HepG2 (cell line): ENCODE results near the gene ADCY1. TPM values are rescaled to one million over a fixed set of nuclear protein-coding genes. Genes with fewer than 3 reads are reported as not detected.

Experiments used
- CCDC6 ChIP-seq: sonication (generic); formaldehyde crosslinking; IDR thresholded peaks from 2 replicates; pipeline ENCODE4 v1.8.1; 2022; ENCODE audit warnings: mild to moderate bottlenecking, missing genetic modification reagents, moderate library complexity
- DR1 ChIP-seq: sonication (generic); formaldehyde crosslinking; IDR thresholded peaks from 2 replicates; pipeline ENCODE4 v1.8.0; 2021; ENCODE audit warnings: mild to moderate bottlenecking, missing genetic modification reagents, inconsistent platforms
- FOXC1 ChIP-seq: sonication (generic); formaldehyde crosslinking; IDR thresholded peaks from 2 replicates; pipeline ENCODE4 v1.8.0; 2022; ENCODE audit warnings: mild to moderate bottlenecking, missing genetic modification reagents, borderline replicate concordance
- HCFC1 ChIP-seq: fragments of 150-350 bp; IDR thresholded peaks from 2 replicates; pipeline ENCODE4 v1.6.1; 2014; ENCODE audit warnings: low read depth, low read length
- NR2C2 ChIP-seq: sonication (generic); formaldehyde crosslinking; IDR thresholded peaks from 2 replicates; pipeline ENCODE4 v1.4.0; 2020; ENCODE audit warnings: missing genetic modification reagents, mild to moderate bottlenecking, moderate library complexity, borderline replicate concordance
- TMF1 ChIP-seq: sonication (generic); formaldehyde crosslinking; IDR thresholded peaks from 2 replicates; pipeline ENCODE4 v1.8.1; 2022; ENCODE audit warnings: low read depth, missing genetic modification reagents
- polyA plus RNA-seq, 8 experiments: library from polyadenylated mRNA; depleted of rRNA in 3 of 8; stranded (reverse) in 7 of 8; unstranded in 1 of 8; fragments of >200 nt; fragmentation: Illumina TruSeq in 4 of 8; extraction: Trizol in 4 of 8; gene quantifications; 2 replicates each; pipeline versions ENCODE4 v1.2.1 to v1.2.3, GENCODE V29; 2011 to 2016; ENCODE audit warnings: low read depth in 4 of 8, missing spikeins in 1 of 8, mixed read lengths in 1 of 8; ENCODE audit not compliant: insufficient read depth in 1 of 8
- total RNA-seq, 5 experiments: library from RNA; depleted of rRNA; stranded (reverse); fragments of >200 nt; fragmentation: Illumina TruSeq; extraction: Trizol; gene quantifications; 2 replicates each; pipeline ENCODE4 v1.2.3, GENCODE V29; 2016; ENCODE audit warnings: low read depth in 1 of 5
- TF ChIP-seq, protein P1 (sequence below): sonication (generic); formaldehyde crosslinking; IDR thresholded peaks from 2 replicates; pipeline ENCODE4 v1.4.0; 2020; ENCODE audit warnings: mild to moderate bottlenecking, missing genetic modification reagents
- TF ChIP-seq, protein P2 (sequence below): sonication (generic); formaldehyde crosslinking; IDR thresholded peaks from 2 replicates; pipeline ENCODE4 v1.5.0; 2020; ENCODE audit warnings: missing genetic modification reagents
- TF ChIP-seq, protein P3 (sequence below): sonication (generic); formaldehyde crosslinking; IDR thresholded peaks from 2 replicates; pipeline ENCODE4 v1.5.0; 2020; ENCODE audit warnings: missing genetic modification reagents
- TF ChIP-seq, protein P4 (sequence below): sonication (generic); formaldehyde crosslinking; IDR thresholded peaks from 2 replicates; pipeline ENCODE4 v1.4.0; 2020; ENCODE audit warnings: missing genetic modification reagents

ADCY1 gene
- total and polyA plus RNA-seq, 2 of the 13 experiments (the other 11 are each of a cell fraction or from before 2014, with no cell fraction given), result 0.80 to 1.2 TPM

DNA sequence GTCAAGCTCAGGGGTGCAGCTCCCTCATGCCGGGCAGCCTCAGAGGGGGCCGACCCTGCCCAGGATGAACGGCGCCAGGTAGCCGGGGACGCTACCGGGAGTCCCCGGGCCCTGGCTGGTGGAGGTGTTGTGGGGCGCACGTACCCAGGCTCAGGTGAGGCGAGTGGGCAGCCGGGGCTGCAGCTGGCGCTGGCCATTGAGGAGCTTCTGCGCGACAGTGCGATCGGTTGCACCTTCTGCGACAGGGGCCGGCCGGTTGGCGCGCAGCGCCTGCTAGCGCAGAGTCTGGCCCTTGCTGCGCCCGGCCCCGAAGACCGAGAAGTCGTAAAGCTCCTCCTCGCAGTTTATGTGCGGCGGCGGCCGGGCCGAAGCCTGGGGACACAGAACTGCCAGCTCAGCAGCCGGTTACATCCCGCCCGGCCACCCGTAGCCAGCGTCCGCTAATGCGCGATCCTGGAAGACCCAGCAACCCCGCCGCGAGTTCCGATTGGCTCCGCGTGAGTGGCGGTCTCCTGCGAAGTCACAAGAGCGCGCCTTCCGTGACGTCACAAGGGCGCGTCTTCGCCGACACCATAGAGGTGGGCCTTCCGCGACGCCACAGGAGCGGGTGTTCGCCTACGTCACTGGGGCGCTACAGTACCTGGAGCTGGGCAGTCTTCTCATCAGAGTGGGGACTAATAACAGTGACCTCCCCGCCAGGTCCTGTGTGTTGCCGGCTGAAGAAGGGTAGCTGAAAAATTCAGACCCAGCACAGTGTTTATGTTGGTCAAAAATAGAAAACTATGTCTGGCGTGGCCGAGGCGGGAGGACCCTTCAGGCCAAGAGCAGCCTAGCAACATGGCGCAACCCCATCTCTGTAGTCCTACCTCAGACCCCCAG, 194.6 kb downstream of the ADCY1 start (continued):
- TF ChIP-seq FOXC1 (CRISPR knock-in tag) (peak; percentile 30; the same call in 1 of the 2 replicates), DR1 (CRISPR knock-in tag) (peak; percentile 77), NR2C2 (CRISPR knock-in tag) (peak; percentile 68), TMF1 (CRISPR knock-in tag) (peak; percentile 71; the same call in 1 of the 2 replicates), CCDC6 (0 out of 2 replicates have a peak, but pooled peaks have one; percentile 37), HCFC1 (peak; percentile 76)
- TF ChIP-seq, protein P1, sequence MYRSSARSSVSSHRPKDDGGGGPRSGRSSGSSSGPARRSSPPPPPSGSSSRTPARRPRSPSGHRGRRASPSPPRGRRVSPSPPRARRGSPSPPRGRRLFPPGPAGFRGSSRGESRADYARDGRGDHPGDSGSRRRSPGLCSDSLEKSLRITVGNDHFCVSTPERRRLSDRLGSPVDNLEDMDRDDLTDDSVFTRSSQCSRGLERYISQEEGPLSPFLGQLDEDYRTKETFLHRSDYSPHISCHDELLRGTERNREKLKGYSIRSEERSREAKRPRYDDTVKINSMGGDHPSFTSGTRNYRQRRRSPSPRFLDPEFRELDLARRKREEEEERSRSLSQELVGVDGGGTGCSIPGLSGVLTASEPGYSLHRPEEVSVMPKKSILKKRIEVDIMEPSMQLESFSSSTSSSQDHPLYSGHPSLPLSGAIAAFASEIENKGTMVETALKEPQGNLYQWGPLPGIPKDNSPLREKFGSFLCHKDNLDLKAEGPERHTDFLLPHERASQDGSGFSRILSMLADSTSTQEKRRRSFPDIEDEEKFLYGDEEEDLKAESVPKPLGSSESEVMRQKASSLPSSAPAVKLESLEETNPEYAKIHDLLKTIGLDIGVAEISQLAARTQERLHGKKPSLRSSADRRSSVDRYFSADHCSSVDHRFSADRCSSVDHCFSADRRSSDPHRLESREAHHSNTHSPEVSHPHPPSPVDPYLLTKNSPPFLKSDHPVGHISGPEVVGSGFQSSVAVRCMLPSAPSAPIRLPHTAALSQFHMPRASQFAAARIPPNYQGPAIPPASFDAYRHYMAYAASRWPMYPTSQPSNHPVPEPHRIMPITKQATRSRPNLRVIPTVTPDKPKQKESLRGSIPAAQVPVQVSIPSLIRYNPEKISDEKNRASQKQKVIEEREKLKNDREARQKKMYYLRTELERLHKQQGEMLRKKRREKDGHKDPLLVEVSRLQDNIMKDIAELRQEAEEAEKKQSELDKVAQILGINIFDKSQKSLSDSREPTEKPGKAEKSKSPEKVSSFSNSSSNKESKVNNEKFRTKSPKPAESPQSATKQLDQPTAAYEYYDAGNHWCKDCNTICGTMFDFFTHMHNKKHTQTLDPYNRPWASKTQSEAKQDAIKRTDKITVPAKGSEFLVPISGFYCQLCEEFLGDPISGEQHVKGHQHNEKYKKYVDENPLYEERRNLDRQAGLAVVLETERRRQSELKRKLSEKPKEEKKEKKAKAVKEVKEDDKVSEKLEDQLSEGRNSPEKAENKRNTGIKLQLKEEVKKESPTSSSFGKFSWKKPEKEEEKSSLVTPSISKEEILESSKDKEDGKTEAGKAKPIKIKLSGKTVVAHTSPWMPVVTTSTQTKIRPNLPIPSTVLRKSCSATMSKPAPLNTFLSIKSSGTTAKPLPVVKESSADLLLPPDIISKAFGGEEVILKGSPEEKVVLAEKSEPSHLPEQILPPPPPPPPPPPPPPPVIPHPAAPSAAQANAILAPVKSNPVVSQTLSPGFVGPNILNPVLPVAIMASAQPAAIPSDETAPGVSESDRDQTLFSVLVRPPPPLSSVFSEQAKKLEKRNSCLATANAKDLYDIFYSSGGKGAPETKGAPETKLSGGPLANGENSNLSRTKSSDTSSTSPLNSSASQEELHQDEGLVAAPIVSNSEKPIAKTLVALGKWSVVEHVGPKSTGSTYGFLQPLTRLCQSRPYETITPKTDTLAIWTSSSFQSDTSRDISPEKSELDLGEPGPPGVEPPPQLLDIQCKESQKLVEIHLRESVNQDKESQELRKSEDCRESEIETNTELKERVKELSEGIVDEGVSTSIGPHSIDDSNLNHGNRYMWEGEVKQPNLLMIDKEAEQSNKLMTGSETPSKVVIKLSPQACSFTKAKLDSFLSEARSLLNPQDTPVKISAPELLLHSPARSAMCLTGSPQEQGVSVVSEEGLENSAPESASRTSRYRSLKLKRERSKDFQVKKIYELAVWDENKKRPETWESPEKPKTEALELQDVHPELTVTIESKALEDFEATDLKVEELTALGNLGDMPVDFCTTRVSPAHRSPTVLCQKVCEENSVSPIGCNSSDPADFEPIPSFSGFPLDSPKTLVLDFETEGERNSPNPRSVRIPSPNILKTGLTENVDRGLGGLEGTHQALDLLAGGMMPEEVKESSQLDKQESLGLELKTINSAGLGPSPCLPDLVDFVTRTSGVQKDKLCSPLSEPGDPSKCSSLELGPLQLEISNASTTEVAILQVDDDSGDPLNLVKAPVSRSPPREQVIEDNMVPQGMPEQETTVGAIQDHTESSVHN, result 0 out of 2 replicates have a peak, but pooled peaks have one; percentile 37
- TF ChIP-seq, protein P2, sequence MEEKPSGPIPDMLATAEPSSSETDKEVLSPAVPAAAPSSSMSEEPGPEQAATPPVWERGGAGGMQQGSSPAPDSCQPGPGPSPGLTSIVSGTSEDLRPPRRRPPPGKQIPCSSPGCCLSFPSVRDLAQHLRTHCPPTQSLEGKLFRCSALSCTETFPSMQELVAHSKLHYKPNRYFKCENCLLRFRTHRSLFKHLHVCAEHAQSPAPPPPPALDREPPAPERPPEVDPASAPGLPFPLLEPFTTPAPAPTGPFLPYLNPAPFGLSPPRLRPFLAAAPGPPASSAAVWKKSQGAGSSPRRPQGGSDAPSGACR (CRISPR knock-in tag), result 0 out of 2 replicates have a peak, but pooled peaks have one; percentile 51
- TF ChIP-seq, protein P3, sequence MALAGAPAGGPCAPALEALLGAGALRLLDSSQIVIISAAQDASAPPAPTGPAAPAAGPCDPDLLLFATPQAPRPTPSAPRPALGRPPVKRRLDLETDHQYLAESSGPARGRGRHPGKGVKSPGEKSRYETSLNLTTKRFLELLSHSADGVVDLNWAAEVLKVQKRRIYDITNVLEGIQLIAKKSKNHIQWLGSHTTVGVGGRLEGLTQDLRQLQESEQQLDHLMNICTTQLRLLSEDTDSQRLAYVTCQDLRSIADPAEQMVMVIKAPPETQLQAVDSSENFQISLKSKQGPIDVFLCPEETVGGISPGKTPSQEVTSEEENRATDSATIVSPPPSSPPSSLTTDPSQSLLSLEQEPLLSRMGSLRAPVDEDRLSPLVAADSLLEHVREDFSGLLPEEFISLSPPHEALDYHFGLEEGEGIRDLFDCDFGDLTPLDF (CRISPR knock-in tag), result peak; percentile 84
- TF ChIP-seq, protein P4, sequence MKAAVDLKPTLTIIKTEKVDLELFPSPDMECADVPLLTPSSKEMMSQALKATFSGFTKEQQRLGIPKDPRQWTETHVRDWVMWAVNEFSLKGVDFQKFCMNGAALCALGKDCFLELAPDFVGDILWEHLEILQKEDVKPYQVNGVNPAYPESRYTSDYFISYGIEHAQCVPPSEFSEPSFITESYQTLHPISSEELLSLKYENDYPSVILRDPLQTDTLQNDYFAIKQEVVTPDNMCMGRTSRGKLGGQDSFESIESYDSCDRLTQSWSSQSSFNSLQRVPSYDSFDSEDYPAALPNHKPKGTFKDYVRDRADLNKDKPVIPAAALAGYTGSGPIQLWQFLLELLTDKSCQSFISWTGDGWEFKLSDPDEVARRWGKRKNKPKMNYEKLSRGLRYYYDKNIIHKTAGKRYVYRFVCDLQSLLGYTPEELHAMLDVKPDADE (CRISPR knock-in tag), result 0 out of 2 replicates have a peak, but pooled peaks have one; percentile 60
